HTERT RPE-1 (cell line): Measurements from ENCODE around the gene PGA4.
"Not testable (repeated sequence)": the region's sequence is repeated elsewhere in the genome, so short reads cannot be mapped to it uniquely, and the experiment has no call there.

ENCODE experiments used
- in situ Hi-C: fragments of 300-500 bp; cut with MboI; formaldehyde crosslinking; loops from 4 replicates; pipeline ENCODE4 v1.14.3; 2020; ENCODE audit warnings: low sequenced_read_pairs

The PGA4 gene

GRCh38 chr11:61203873-61204272 is 18.3 kb upstream of the PGA4 start:
- in situ Hi-C loops = not testable (repeated sequence)

- in situ Hi-C loops = not testable (repeated sequence)
These were observed 17.6 kb upstream of the PGA4 start for GRCh38 chr11:61204502-61205059.

- in situ Hi-C loops = not testable (repeated sequence)
These were observed 14.4 kb upstream of the PGA4 start for GRCh38 chr11:61207636-61208310.

GRCh38 chr11:61210629-61211028 is 11.5 kb upstream of the PGA4 start:
- in situ Hi-C loops = not testable (repeated sequence)

GRCh38 chr11:61211327-61211952 is 10.7 kb upstream of the PGA4 start:
- in situ Hi-C loops = not testable (repeated sequence)

- in situ Hi-C loops = not testable (repeated sequence)
These were observed 9.9 kb upstream of the PGA4 start for GRCh38 chr11:61212202-61212601.

GRCh38 chr11:61213711-61214324 is 8.3 kb upstream of the PGA4 start:
- in situ Hi-C loops = not testable (repeated sequence)

- in situ Hi-C loops = not testable (repeated sequence)
These were observed 3.8 kb upstream of the PGA4 start for GRCh38 chr11:61218306-61218705.

- in situ Hi-C loops = not testable (repeated sequence)
These were observed 3.1 kb upstream of the PGA4 start for GRCh38 chr11:61219016-61219415.

- in situ Hi-C loops = not testable (repeated sequence)
These were observed 545 bp downstream of the PGA4 start for GRCh38 chr11:61222692-61223091.

- in situ Hi-C loops = not testable (repeated sequence)
These were observed 4.5 kb downstream of the PGA4 start for GRCh38 chr11:61226457-61227137.

GRCh38 chr11:61229458-61229857 is 7.3 kb downstream of the PGA4 start:
- in situ Hi-C loops = not testable (repeated sequence)

GRCh38 chr11:61231033-61231432 is 8.9 kb downstream of the PGA4 start:
- in situ Hi-C loops = not testable (repeated sequence)

GRCh38 chr11:61231585-61231984 is 9.4 kb downstream of the PGA4 start:
- in situ Hi-C loops = not testable (repeated sequence)

- in situ Hi-C loops = not testable (repeated sequence)
These were observed 10.5 kb downstream of the PGA4 start for GRCh38 chr11:61232548-61233145.

- in situ Hi-C loops = not testable (repeated sequence)
These were observed 15.0 kb downstream of the PGA4 start for GRCh38 chr11:61237130-61237529.

GRCh38 chr11:61240288-61240687 is 18.1 kb downstream of the PGA4 start:
- in situ Hi-C loops = not testable (repeated sequence)

GRCh38 chr11:61240875-61241274 is 18.7 kb downstream of the PGA4 start, which contains the start of gene PGA5:
Gene PGA5, plus strand, starts transcription at chr11:61241175. Its CDS starts 52 bp downstream, at chr11:61241227.
- in situ Hi-C loops = not testable (repeated sequence)

GRCh38 chr11:61241526-61241925 is 19.4 kb downstream of the PGA4 start:
- in situ Hi-C loops = not testable (repeated sequence)

GRCh38 chr11:61245284-61245964 is 23.3 kb downstream of the PGA4 start:
- in situ Hi-C loops = not testable (repeated sequence)
